Gastrocnemius medialis (tissue), 4 donors: ENCODE measurements around the gene ZCCHC24.

Experiments
- CTCF ChIP-seq, 5 experiments: fragments of 450-650 bp in 3 of 5; fragments of 200-600 bp in 2 of 5; sonication (generic) in 2 of 5; IDR thresholded peaks in 4 of 5; conservative IDR thresholded peaks in 1 of 5; 1 replicate in 4 of 5; 2 replicates in 1 of 5; pipeline ENCODE4 v1.5.1; 2016 to 2019; ENCODE audit warnings: antibody characterized with exemption in 5 of 5, mild to moderate bottlenecking in 3 of 5, moderate library complexity in 3 of 5
- POLR2A ChIP-seq, 2 donors: fragments of 450-650 bp; IDR thresholded peaks; one replicate each; pipeline ENCODE4 v1.6.1; 2017; ENCODE audit warnings: antibody characterized with exemption in 2 of 2, mild to moderate bottlenecking in 2 of 2, moderate library complexity in 2 of 2

- TF ChIP-seq POLR2A (IDR thresholded peaks at IDR 0.05): no peak
- no peak for TF ChIP-seq CTCF (IDR thresholded peaks at IDR 0.05 in 4 of 5, conservative IDR thresholded peaks at IDR 0.05 in 1 of 5)
These were observed 18.4 kb upstream of the ZCCHC24 start for GRCh38 chr10:79463578-79464496.
